ENCODE results near the gene DGCR8.

Gene DGCR8

GRCh38 chr22:20036535-20037392, 43.3 kb upstream of the DGCR8 start:
- DNase-seq (ENCODE audit: low spot score) = no peak
- H3K79me1 ChIP-seq (ENCODE audit: low read depth, low read length) = peaks cover 6% of the 10 kb centered on the region
- no peak overlapping the region for H3K18ac ChIP-seq (ENCODE audit: low read length)
- H2AFZ ChIP-seq (ENCODE audit: low read length) = no peak overlapping the region
- H3K36me3 ChIP-seq (replicated peaks in 1 of 2; ENCODE audit: control insufficient read depth in 2 of 2, insufficient read depth in 2 of 2, low read length in 2 of 2) = peaks cover 0 to 14% of the 10 kb centered on the region in 2 donors
- H3K4me2 ChIP-seq (ENCODE audit: insufficient read depth, low read length, poor library complexity, severe bottlenecking) = no peak overlapping the region
- no peaks in the 10 kb centered on the region for H3K4me1 ChIP-seq (ENCODE audit: control insufficient read depth in 2 of 2, insufficient read depth in 1 of 2, low read depth in 1 of 2, low read length in 2 of 2)
- no peak overlapping the region for H2BK15ac ChIP-seq (ENCODE audit: low read length)
- no peak overlapping the region for H3K4ac ChIP-seq (ENCODE audit: low read length)
- WGBS, 2 donors (ENCODE audit: extremely low coverage in 2 of 2, insufficient read length in 2 of 2, insufficient replicate concordance in 1 of 2) = no CpG with 5 or more reads among the region's 25 CpGs
- no peaks in the 10 kb centered on the region for H3K27me3 ChIP-seq (ENCODE audit: control insufficient read depth in 3 of 3, insufficient read depth in 3 of 3, low read depth in 1 of 3, low read length in 3 of 3)
- peak overlapping the region; percentile 73 for H3K14ac ChIP-seq (ENCODE audit: low read length)
- H3K9me3 ChIP-seq (replicated peaks in 1 of 2; ENCODE audit: control insufficient read depth in 2 of 2, insufficient read depth in 1 of 2, low read depth in 1 of 2, low read length in 2 of 2) = no peaks in the 10 kb centered on the region
- no peak overlapping the region for H3K27ac ChIP-seq (replicated peaks; ENCODE audit: low read length)
- H3K4me3 ChIP-seq (ENCODE audit: low read length in 2 of 2) = peak overlapping the region in 1 of 2 donors; percentile 34
- no peak overlapping the region for H2AK5ac ChIP-seq (ENCODE audit: low read depth, low read length)
- no peak overlapping the region for H4K8ac ChIP-seq (ENCODE audit: low read depth, low read length)
- no peak overlapping the region for H2BK5ac ChIP-seq (ENCODE audit: low read length)
- H3K9ac ChIP-seq (ENCODE audit: low read depth, low read length, poor library complexity) = peak overlapping the region; percentile 39
- H2BK120ac ChIP-seq (ENCODE audit: low read depth, low read length) = no peak overlapping the region
- no peak overlapping the region for H3K23ac ChIP-seq (ENCODE audit: low read depth, low read length, poor library complexity)
- no peak overlapping the region for H2BK12ac ChIP-seq (ENCODE audit: low read length)
- peak overlapping the region; percentile 40 for H4K91ac ChIP-seq (ENCODE audit: low read depth, low read length, poor library complexity)

DNA sequence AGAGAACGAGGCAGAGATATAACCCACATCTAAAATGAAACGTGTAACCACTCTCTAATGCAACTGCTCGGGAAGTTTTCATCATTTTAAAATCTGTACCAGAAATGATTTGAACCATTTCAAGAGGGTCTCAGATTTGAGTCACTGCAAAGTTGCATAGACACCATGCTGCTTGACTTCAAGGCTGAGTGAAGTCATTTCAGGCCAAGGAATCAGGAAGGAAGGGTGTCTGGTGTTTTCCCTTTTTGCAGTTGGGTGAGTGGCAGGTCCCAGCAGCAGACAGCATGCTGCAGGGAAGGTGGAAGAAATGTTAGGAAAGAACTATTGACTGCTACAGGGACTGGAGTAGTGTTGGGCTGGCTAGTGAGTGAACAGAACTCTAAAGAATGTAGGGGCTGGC, 42.6 kb upstream of the DGCR8 start:
- Histone ChIP-seq H3K4ac (ENCODE audit: low read length) (no peak overlapping the region), H3K23ac (ENCODE audit: low read depth, low read length, poor library complexity) (no peak overlapping the region), H3K27ac (replicated peaks; ENCODE audit: low read length) (no peak overlapping the region), H3K27me3 (ENCODE audit: control insufficient read depth in 3 of 3, insufficient read depth in 3 of 3, low read depth in 1 of 3, low read length in 3 of 3) (no peaks in the 10 kb centered on the region), H3K14ac (ENCODE audit: low read length) (no peak overlapping the region), H2AFZ (ENCODE audit: low read length) (no peak overlapping the region), H2AK5ac (ENCODE audit: low read depth, low read length) (no peak overlapping the region), H4K8ac (ENCODE audit: low read depth, low read length) (no peak overlapping the region), H2BK15ac (ENCODE audit: low read length) (no peak overlapping the region), H3K4me3 (ENCODE audit: low read length in 2 of 2) (no peak overlapping the region), H3K4me2 (ENCODE audit: insufficient read depth, low read length, poor library complexity, severe bottlenecking) (no peak overlapping the region), H3K79me1 (ENCODE audit: low read depth, low read length) (peaks cover 6% of the 10 kb centered on the region), H3K9ac (ENCODE audit: low read depth, low read length, poor library complexity) (no peak overlapping the region), H4K91ac (ENCODE audit: low read depth, low read length, poor library complexity) (no peak overlapping the region), H2BK5ac (ENCODE audit: low read length) (no peak overlapping the region), H3K4me1 (ENCODE audit: control insufficient read depth in 2 of 2, insufficient read depth in 1 of 2, low read depth in 1 of 2, low read length in 2 of 2) (no peaks in the 10 kb centered on the region), H3K18ac (ENCODE audit: low read length) (no peak overlapping the region), H3K36me3 (replicated peaks in 1 of 2; ENCODE audit: control insufficient read depth in 2 of 2, insufficient read depth in 2 of 2, low read length in 2 of 2) (peaks cover 0 to 8% of the 10 kb centered on the region in 2 donors), H3K9me3 (replicated peaks in 1 of 2; ENCODE audit: control insufficient read depth in 2 of 2, insufficient read depth in 1 of 2, low read depth in 1 of 2, low read length in 2 of 2) (no peaks in the 10 kb centered on the region), H2BK12ac (ENCODE audit: low read length) (no peak overlapping the region), H2BK120ac (ENCODE audit: low read depth, low read length) (no peak overlapping the region)
- no CpG with 5 or more reads among the region's 3 CpGs for WGBS, 2 donors (ENCODE audit: extremely low coverage in 2 of 2, insufficient read length in 2 of 2, insufficient replicate concordance in 1 of 2)
- DNase-seq (ENCODE audit: low spot score) = no peak

- H3K27me3 ChIP-seq (ENCODE audit: control insufficient read depth in 3 of 3, insufficient read depth in 3 of 3, low read depth in 1 of 3, low read length in 3 of 3) = no peaks in the 10 kb centered on the region
- peak overlapping the region; percentile 56 for H3K14ac ChIP-seq (ENCODE audit: low read length)
- H3K4me3 ChIP-seq (ENCODE audit: low read length in 2 of 2) = no peak overlapping the region
- no peak overlapping the region for H2AK5ac ChIP-seq (ENCODE audit: low read depth, low read length)
- no peak overlapping the region for H3K9ac ChIP-seq (ENCODE audit: low read depth, low read length, poor library complexity)
- H3K18ac ChIP-seq (ENCODE audit: low read length) = peak overlapping the region; percentile 48
- whole genome bisulfite sequencing, 2 donors (ENCODE audit: extremely low coverage in 2 of 2, insufficient read length in 2 of 2, insufficient replicate concordance in 1 of 2) = no CpG with 5 or more reads among the region's 7 CpGs
- peaks cover 0 to 9% of the 10 kb centered on the region in 2 donors for H3K36me3 ChIP-seq (replicated peaks in 1 of 2; ENCODE audit: control insufficient read depth in 2 of 2, insufficient read depth in 2 of 2, low read length in 2 of 2)
- no peaks in the 10 kb centered on the region for H3K4me1 ChIP-seq (ENCODE audit: control insufficient read depth in 2 of 2, insufficient read depth in 1 of 2, low read depth in 1 of 2, low read length in 2 of 2)
- no peak overlapping the region for H2BK15ac ChIP-seq (ENCODE audit: low read length)
- no peak overlapping the region for H2BK5ac ChIP-seq (ENCODE audit: low read length)
- no peak overlapping the region for H4K8ac ChIP-seq (ENCODE audit: low read depth, low read length)
- no peak overlapping the region for H3K27ac ChIP-seq (replicated peaks; ENCODE audit: low read length)
- no peak overlapping the region for H3K4me2 ChIP-seq (ENCODE audit: insufficient read depth, low read length, poor library complexity, severe bottlenecking)
- H4K91ac ChIP-seq (ENCODE audit: low read depth, low read length, poor library complexity) = no peak overlapping the region
- H3K4ac ChIP-seq (ENCODE audit: low read length) = no peak overlapping the region
- no peak for DNase-seq (ENCODE audit: low spot score)
- H3K9me3 ChIP-seq (replicated peaks in 1 of 2; ENCODE audit: control insufficient read depth in 2 of 2, insufficient read depth in 1 of 2, low read depth in 1 of 2, low read length in 2 of 2) = no peaks in the 10 kb centered on the region
- peak overlapping the region; percentile 93 for H3K23ac ChIP-seq (ENCODE audit: low read depth, low read length, poor library complexity)
- H2BK120ac ChIP-seq (ENCODE audit: low read depth, low read length) = no peak overlapping the region
- H2AFZ ChIP-seq (ENCODE audit: low read length) = no peak overlapping the region
- no peak overlapping the region for H2BK12ac ChIP-seq (ENCODE audit: low read length)
- H3K79me1 ChIP-seq (ENCODE audit: low read depth, low read length) = peaks cover 6% of the 10 kb centered on the region
Measured at GRCh38 chr22:20038574-20038973, 41.5 kb upstream of the DGCR8 start.

DNA sequence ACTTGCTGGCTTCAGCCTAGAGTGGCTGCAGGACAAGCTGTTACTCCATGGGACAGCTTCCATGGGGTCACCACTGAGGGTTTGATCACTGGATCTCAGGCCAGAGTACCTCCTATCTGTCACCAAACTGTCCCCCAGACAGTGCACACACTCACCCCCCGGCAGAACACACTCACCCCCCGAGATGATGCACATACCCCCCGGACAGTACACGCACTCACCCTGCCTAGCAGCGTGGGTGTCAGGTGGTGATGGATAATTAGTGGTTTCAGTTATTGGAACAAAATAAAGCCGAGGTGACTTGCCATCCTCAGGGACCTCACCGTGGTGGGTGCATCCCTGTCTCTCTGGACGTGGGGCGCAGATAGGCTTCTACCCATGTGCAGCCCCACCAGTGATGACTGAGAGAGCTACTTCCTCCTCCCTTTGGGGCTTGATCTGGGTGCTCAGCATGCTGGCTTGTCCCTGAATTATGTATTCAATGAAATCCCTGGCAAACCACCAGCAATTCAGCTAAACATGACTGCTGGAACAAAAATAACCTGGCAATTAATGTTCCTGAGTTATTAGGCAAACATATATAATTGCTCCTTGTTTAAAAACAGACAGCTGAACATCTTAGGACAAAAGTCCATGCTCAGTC, 40.2 kb upstream of the DGCR8 start:
- Histone ChIP-seq H3K4me2 (ENCODE audit: insufficient read depth, low read length, poor library complexity, severe bottlenecking) (no peak overlapping the region), H3K14ac (ENCODE audit: low read length) (no peak overlapping the region), H3K79me1 (ENCODE audit: low read depth, low read length) (peaks cover 6% of the 10 kb centered on the region), H3K23ac (ENCODE audit: low read depth, low read length, poor library complexity) (peak overlapping the region; percentile 25), H2AFZ (ENCODE audit: low read length) (no peak overlapping the region), H3K4me3 (ENCODE audit: low read length in 2 of 2) (no peak overlapping the region), H2BK12ac (ENCODE audit: low read length) (no peak overlapping the region), H3K27me3 (ENCODE audit: control insufficient read depth in 3 of 3, insufficient read depth in 3 of 3, low read depth in 1 of 3, low read length in 3 of 3) (no peaks in the 10 kb centered on the region), H3K18ac (ENCODE audit: low read length) (no peak overlapping the region), H3K36me3 (replicated peaks in 1 of 2; ENCODE audit: control insufficient read depth in 2 of 2, insufficient read depth in 2 of 2, low read length in 2 of 2) (peaks cover 0 to 14% of the 10 kb centered on the region in 2 donors), H2BK120ac (ENCODE audit: low read depth, low read length) (no peak overlapping the region), H3K9me3 (replicated peaks in 1 of 2; ENCODE audit: control insufficient read depth in 2 of 2, insufficient read depth in 1 of 2, low read depth in 1 of 2, low read length in 2 of 2) (no peaks in the 10 kb centered on the region), H4K91ac (ENCODE audit: low read depth, low read length, poor library complexity) (no peak overlapping the region), H3K27ac (replicated peaks; ENCODE audit: low read length) (no peak overlapping the region), H2BK15ac (ENCODE audit: low read length) (no peak overlapping the region), H2AK5ac (ENCODE audit: low read depth, low read length) (no peak overlapping the region), H3K4ac (ENCODE audit: low read length) (no peak overlapping the region), H3K9ac (ENCODE audit: low read depth, low read length, poor library complexity) (peak overlapping the region; percentile 84), H3K4me1 (ENCODE audit: control insufficient read depth in 2 of 2, insufficient read depth in 1 of 2, low read depth in 1 of 2, low read length in 2 of 2) (no peaks in the 10 kb centered on the region), H4K8ac (ENCODE audit: low read depth, low read length) (no peak overlapping the region), H2BK5ac (ENCODE audit: low read length) (no peak overlapping the region)
- DNase-seq (ENCODE audit: low spot score) = no peak
- no CpG with 5 or more reads among the region's 9 CpGs for WGBS, 2 donors (ENCODE audit: extremely low coverage in 2 of 2, insufficient read length in 2 of 2, insufficient replicate concordance in 1 of 2)

Data from neuronal stem cell (in vitro differentiated cells).